ENCODE results near the gene MRC1. TPM values are rescaled to one million over a fixed set of nuclear protein-coding genes. Genes with fewer than 3 reads are reported as not detected.

Gene MRC1
- total and polyA plus RNA-seq, 9 of the 15 experiments (the other 6 are each of a cell fraction or from before 2014, with no cell fraction given): 0.01 to 0.20 (median 0.03) TPM; not detected in 5

DNA sequence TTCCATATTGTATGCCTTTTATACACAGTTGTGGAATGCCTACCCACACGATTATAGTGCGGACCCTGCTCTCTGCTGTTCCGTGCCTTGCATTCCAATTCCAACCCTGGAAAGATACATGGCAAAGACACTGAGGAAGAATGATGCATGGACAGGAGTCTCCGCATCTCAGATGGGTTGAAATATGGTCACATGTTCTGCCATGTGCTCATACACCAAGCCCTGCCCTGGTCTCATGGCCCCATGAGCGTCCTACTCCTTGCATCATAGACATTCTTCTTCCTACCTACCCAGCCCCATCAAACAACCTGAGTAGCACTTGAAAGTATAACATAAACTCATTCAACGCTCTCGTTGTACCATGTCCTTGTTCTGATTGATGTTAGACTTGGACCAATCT is 148.9 kb downstream of the MRC1 start (continued):
- TF ChIP-seq NUFIP1 (IDR thresholded peaks at IDR 0.05; ENCODE audit: partially characterized antibody): no peak

GRCh38 chr10:17959870-17960269 is 150.7 kb downstream of the MRC1 start:
- Histone ChIP-seq H4K20me1 (replicated peaks; ENCODE audit: control insufficient read depth, insufficient read depth, low read length) (no peaks in the 10 kb centered on the region; the same call in 1 of the 2 replicates), H3K79me2 (ENCODE audit: control insufficient read depth, insufficient read depth, low read length) (no peaks in the 10 kb centered on the region), H3K27ac (ENCODE audit: extremely low read depth, low read depth, low read length) (no peak overlapping the region), H2AFZ (ENCODE audit: low read depth, low read length) (no peak overlapping the region), H3K4me1 (replicated peaks in 1 of 2; ENCODE audit: control insufficient read depth in 2 of 2, insufficient read depth in 2 of 2, low read length in 2 of 2) (no peaks in the 10 kb centered on the region), H3K27me3 (ENCODE audit: control insufficient read depth in 2 of 2, insufficient read depth in 2 of 2, low read length in 2 of 2) (peaks cover 0 to 7% of the 10 kb centered on the region in 2 experiments; a peak in 3 of 5 replicates), H3K9ac (ENCODE audit: insufficient read depth in 1 of 2, low read depth in 2 of 2, low read length in 2 of 2) (no peak overlapping the region), H3K9me1 (ENCODE audit: control insufficient read depth, insufficient read depth, low read length) (no peaks in the 10 kb centered on the region), H3K4me2 (ENCODE audit: insufficient read depth, low read length) (no peak overlapping the region), H3K4me3 (no peak overlapping the region), H3K36me3 (ENCODE audit: control insufficient read depth, insufficient read depth, low read length) (no peaks in the 10 kb centered on the region), H3K9me3 (replicated peaks; ENCODE audit: control insufficient read depth, insufficient read depth, low read depth, low read length) (no peaks in the 10 kb centered on the region)
- BruUV-seq (replicated peaks): no TSS peak
- intact Hi-C loops (cut with micrococcal nuclease): no loop called here
- ChIA-PET CTCF (ENCODE audit: low intra/inter-chr PET ratio) (no interaction called here), POLR2A (no interaction called here)
- ATAC-seq: no peak
- in situ Hi-C loops (cut with MboI): no loop called here
- DNase-seq (ENCODE audit: extremely low read depth in 1 of 4, low spot score in 3 of 4): no peak
- FAIRE-seq: no peak
- WGBS (ENCODE audit: insufficient coverage, low coverage, missing lambda C conversion rate): 3% methylated on average over 2 of the region's 2 CpGs
- TF ChIP-seq HMG20B (CRISPR knock-in tag; IDR thresholded peaks at IDR 0.05) (no peak), MTA2 (IDR thresholded peaks at IDR 0.05; ENCODE audit: low read depth) (no peak), HNRNPK (IDR thresholded peaks at IDR 0.05; ENCODE audit: low read depth, low read length, poor library complexity, severe bottlenecking) (no peak), BCLAF1 (IDR thresholded peaks at IDR 0.05; ENCODE audit: borderline replicate concordance in 1 of 2, control insufficient read depth in 1 of 2, low read depth in 2 of 2, low read length in 1 of 2) (no peak), DPF2 (IDR thresholded peaks at IDR 0.05) (no peak), ZNF121 (CRISPR knock-in tag; conservative IDR thresholded peaks at IDR 0.05) (no peak)
- TF ChIP-seq, protein P1, sequence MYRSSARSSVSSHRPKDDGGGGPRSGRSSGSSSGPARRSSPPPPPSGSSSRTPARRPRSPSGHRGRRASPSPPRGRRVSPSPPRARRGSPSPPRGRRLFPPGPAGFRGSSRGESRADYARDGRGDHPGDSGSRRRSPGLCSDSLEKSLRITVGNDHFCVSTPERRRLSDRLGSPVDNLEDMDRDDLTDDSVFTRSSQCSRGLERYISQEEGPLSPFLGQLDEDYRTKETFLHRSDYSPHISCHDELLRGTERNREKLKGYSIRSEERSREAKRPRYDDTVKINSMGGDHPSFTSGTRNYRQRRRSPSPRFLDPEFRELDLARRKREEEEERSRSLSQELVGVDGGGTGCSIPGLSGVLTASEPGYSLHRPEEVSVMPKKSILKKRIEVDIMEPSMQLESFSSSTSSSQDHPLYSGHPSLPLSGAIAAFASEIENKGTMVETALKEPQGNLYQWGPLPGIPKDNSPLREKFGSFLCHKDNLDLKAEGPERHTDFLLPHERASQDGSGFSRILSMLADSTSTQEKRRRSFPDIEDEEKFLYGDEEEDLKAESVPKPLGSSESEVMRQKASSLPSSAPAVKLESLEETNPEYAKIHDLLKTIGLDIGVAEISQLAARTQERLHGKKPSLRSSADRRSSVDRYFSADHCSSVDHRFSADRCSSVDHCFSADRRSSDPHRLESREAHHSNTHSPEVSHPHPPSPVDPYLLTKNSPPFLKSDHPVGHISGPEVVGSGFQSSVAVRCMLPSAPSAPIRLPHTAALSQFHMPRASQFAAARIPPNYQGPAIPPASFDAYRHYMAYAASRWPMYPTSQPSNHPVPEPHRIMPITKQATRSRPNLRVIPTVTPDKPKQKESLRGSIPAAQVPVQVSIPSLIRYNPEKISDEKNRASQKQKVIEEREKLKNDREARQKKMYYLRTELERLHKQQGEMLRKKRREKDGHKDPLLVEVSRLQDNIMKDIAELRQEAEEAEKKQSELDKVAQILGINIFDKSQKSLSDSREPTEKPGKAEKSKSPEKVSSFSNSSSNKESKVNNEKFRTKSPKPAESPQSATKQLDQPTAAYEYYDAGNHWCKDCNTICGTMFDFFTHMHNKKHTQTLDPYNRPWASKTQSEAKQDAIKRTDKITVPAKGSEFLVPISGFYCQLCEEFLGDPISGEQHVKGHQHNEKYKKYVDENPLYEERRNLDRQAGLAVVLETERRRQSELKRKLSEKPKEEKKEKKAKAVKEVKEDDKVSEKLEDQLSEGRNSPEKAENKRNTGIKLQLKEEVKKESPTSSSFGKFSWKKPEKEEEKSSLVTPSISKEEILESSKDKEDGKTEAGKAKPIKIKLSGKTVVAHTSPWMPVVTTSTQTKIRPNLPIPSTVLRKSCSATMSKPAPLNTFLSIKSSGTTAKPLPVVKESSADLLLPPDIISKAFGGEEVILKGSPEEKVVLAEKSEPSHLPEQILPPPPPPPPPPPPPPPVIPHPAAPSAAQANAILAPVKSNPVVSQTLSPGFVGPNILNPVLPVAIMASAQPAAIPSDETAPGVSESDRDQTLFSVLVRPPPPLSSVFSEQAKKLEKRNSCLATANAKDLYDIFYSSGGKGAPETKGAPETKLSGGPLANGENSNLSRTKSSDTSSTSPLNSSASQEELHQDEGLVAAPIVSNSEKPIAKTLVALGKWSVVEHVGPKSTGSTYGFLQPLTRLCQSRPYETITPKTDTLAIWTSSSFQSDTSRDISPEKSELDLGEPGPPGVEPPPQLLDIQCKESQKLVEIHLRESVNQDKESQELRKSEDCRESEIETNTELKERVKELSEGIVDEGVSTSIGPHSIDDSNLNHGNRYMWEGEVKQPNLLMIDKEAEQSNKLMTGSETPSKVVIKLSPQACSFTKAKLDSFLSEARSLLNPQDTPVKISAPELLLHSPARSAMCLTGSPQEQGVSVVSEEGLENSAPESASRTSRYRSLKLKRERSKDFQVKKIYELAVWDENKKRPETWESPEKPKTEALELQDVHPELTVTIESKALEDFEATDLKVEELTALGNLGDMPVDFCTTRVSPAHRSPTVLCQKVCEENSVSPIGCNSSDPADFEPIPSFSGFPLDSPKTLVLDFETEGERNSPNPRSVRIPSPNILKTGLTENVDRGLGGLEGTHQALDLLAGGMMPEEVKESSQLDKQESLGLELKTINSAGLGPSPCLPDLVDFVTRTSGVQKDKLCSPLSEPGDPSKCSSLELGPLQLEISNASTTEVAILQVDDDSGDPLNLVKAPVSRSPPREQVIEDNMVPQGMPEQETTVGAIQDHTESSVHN (IDR thresholded peaks at IDR 0.05; ENCODE audit: borderline replicate concordance in 1 of 2, low read depth in 1 of 2): no peak

Data from K562 (cell line).